Fibroblast of upper back skin (primary cell): ENCODE measurements around the gene KRTAP22-2.
A peak's percentile ranks its signal among the peaks of the same experiment; 100 is the strongest.

ENCODE experiments used
- DNase-seq: peaks from one replicate; pipeline ENCODE4 v3.0.0-alpha.2; 2013

Gene KRTAP22-2

DNA sequence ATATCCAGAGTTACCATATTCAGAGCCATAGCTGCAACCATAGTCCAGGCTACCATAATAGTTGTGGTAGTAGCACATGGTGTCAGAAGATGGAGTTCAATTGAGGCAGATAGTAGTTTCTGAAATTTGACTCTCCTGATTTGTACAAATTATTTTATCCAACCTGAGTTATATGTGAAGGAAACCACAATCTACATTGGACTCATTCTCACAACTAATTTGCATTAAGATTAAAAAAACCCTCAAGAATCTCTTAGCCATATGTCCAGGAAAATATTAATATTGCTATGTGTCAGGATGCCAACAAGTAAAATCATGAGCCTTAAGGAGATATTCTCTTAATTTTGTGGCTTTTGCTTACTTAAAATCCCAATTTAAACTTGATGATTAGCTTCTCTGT is at the start of gene KRTAP22-2:
KRTAP22-2 (minus strand) TSS at position 101 of the 400 bp plus-strand sequence.
- DNase-seq: no peak

GRCh38 chr21:30638686-30639085 is 48.5 kb upstream of the KRTAP22-2 start:
- no peak for DNase-seq

- no peak for DNase-seq
Observed at GRCh38 chr21:30634906-30635305, 44.7 kb upstream of the KRTAP22-2 start, which contains the start of gene KRTAP20-2. TSS of gene KRTAP20-2 (plus strand) at chr21:30635206. CDS start at chr21:30635264, 58 bp downstream.

- peak; percentile 22 for DNase-seq
Observed at GRCh38 chr21:30629200-30629599, 39.0 kb upstream of the KRTAP22-2 start.

GRCh38 chr21:30628109-30628508 is 37.9 kb upstream of the KRTAP22-2 start:
- DNase-seq: no peak

- no peak for DNase-seq
Observed at GRCh38 chr21:30625449-30626165, 35.4 kb upstream of the KRTAP22-2 start.

DNA sequence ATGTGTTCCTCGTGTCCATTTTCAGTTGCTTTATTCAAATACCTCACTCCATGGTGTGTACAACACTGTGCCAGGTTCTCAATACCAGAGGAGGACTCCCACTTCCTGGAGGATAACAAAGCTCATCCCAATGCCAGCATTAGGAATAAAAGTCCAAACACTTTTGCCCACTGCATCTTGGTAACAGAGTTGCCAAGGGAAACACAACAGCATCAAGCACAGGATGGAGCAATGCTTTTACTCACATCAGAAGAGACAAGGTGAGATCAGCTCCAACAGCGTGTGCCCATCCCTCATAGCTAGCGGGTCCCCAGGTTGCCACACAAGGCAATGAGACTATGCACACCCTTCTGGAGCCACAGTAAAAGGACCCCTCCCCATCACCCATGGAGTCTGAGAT is 33.2 kb upstream of the KRTAP22-2 start:
- no peak for DNase-seq

GRCh38 chr21:30620522-30620921 is 30.3 kb upstream of the KRTAP22-2 start, which contains the start of gene KRTAP20-4:
TSS of gene KRTAP20-4 (plus strand) at chr21:30620627.
- DNase-seq: no peak

GRCh38 chr21:30620080-30620479 is 29.9 kb upstream of the KRTAP22-2 start:
- no peak for DNase-seq

DNA sequence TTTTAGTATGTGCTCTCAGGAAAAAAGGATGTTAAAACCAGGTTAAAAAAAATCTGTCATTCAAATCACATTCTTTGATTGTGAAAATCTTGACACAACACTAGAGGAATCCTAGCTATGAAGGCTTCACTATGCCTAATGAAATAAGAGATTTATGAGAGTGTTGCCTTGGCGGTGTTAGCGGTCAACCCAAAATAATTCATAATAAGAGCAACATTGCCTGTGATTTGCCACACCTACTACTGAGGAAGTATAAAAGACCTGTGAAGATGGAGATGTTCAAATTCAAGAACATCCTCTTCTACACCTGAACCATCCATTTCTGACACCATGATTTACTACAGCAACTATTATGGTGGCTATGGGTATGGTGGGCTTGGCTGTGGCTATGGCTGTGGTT is 25.9 kb upstream of the KRTAP22-2 start, which contains the start of gene KRTAP20-1:
KRTAP20-1 (plus strand) TSS at position 301 of the 400 bp plus-strand sequence; CDS start at position 331, 30 bp downstream.
- no peak for DNase-seq

DNA sequence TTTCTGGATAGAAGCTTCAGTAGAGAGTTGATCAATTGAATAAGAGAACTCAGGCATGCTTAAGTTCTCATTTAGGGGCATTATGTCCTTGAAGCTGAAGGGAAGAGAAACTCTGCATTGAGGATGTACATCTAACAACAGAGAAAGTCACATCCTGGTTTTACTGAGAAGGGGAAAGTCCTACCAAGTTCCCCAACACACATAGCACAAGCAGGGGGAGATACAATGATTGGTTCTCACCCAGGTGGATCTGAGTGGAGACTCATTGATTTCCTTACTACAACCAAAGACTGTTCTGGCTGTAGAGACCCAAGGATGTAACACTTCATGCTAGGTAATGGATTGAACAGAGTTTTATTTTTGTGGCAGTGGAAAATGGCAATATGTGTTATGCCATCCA is 25.0 kb upstream of the KRTAP22-2 start:
- no peak for DNase-seq

DNA sequence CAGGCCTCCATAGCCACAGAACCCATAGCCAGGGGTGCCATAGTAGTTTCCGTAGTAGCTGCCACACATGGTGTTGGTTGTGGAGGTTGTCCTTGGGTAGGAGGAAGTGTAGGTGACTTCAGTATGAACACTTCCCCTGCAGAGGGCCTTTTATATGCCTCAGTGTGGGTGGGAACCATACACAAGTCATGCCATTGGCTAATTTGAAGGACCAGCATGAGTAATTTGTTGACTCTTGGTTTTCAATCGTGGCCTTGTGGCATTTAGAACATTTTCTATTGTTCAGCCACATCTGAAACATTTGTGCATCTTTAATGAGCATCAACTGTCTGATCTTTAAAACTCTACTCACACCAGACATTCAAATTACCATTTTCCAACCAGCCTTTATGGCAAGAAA is 23.6 kb upstream of the KRTAP22-2 start, which contains the start of gene KRTAP6-1:
KRTAP6-1 (minus strand) TSS at position 95 of the 400 bp plus-strand sequence; CDS start at position 69, 26 bp downstream.
- DNase-seq: no peak

GRCh38 chr21:30612132-30612531 is 21.9 kb upstream of the KRTAP22-2 start:
- DNase-seq: no peak

GRCh38 chr21:30605968-30606367 is 15.8 kb upstream of the KRTAP22-2 start:
- DNase-seq: no peak

- no peak for DNase-seq
Observed at GRCh38 chr21:30600787-30601186, 10.6 kb upstream of the KRTAP22-2 start, which contains the start of gene KRTAP22-1. TSS of gene KRTAP22-1 (plus strand) at chr21:30601087.

DNA sequence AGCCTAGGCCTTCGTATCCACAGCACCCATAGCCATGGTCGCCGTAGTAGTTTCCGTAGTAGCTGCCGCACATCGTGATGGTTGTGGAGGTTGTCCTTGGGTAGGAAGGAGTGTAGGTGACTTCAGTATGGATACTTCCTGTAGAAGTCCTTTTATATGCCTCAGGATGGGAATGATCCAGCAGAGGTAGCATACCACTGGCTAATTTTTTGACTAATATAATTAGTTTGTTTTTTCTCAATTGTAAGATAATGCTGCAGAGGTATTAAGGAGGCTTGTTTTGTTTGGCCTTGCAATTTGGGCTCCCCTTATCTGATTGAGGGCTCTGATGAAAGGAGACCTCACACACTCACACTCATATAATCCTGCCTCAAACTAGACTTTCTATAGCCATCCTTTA is 8.6 kb upstream of the KRTAP22-2 start, which contains the start of gene KRTAP6-2:
KRTAP6-2 (minus strand) TSS at position 101 of the 400 bp plus-strand sequence; CDS start at position 73, 28 bp downstream.
- no peak for DNase-seq

DNA sequence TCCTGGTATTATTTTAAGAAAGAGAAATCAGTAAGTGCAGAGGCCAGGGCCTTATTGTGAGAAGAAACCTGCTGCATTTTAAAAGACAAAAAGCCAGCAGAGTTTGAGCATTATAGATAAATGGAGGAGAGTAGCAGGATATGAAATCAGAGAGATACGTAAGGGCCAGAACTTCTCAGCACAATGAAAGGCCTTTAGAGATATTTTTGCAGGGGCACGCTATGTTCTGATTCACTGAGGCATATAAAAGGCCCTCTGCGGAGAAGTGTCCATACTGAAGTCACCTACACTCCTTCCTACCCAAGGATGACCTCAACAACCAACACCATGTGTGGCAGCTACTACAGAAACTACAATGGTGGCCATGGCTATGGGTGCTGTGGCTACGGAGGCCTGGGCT is 1.9 kb upstream of the KRTAP22-2 start, which contains the start of gene KRTAP6-3:
KRTAP6-3 (plus strand) TSS at position 301 of the 400 bp plus-strand sequence; CDS start at position 307, 6 bp downstream.
- no peak for DNase-seq

DNA sequence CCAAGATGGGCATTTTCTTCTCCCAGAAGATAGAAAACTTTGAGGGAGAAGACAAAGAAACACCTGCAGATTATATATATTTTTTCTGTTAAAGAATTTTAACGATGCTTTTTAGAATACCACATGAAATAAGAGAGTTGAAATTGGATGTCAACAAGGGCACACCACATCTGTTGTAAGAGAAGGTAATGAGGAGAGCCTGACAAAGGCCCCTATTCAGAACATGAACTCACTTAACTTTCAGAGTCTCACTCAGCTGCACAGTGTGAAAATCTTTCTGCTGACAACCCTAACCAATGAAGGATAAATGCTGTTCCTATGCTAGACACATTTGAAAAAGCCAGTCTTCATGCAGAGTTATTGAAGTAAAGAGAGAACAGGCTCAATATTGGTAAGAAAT is 7.3 kb downstream of the KRTAP22-2 start:
- DNase-seq: no peak

GRCh38 chr21:30580132-30580531 is 10.1 kb downstream of the KRTAP22-2 start:
- no peak for DNase-seq

- no peak for DNase-seq
Observed at GRCh38 chr21:30579346-30579745, 10.9 kb downstream of the KRTAP22-2 start.

DNA sequence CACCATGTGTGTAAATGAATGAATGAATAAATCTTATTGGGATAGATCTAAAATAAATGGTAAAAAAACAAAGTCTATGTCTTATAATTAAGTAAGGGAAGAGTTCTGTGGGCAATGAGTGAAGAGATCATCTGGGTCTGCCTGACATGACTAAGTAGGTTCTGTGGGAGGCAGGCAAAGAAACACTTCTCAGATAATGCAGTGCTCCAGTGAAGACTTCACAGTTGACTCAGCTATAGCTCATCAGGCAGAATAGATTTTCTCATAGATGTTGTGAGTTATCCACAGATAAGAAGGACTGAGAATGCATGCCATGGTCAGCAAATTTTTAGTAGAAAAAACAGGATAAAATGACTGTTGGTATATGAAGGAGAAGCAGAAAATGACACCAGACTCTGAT is 12.4 kb downstream of the KRTAP22-2 start:
- DNase-seq: no peak

DNA sequence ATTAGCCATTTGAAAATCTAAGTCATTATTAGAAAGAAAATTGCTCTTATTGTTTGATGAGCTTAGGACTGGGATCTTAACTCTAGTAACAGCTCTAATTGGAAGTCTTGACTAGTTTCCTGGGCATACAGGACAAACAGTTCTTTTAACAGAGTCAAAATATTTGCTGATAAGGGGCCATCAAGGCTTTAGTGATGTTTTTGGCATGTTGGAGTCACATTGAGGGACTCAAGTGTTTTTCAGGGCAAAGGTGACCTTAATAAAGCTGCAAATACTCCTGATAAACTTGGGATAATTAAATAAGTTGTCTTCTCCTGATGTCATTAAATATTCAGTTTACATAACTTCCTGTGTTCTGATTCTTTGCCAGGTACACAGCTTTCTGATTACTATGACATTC is 22.6 kb downstream of the KRTAP22-2 start:
- no peak for DNase-seq

DNA sequence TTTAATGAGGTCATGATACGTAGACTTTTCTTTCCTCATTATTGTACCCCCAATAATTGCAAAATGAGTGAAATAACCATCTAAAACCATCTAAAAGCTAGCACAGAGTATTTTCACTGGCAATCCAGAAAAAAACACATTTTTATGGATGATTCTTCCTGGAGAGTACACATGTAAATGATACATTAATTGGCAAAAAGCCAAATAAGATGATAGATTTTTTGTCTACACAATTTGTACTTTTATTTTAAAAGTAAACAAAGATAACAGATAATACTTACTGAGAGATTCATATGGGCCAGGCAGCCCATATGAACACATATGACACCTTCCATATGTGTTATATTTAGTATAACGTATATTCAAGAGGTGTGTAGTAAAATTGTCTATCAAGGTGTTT is 26.6 kb downstream of the KRTAP22-2 start:
- no peak for DNase-seq

DNA sequence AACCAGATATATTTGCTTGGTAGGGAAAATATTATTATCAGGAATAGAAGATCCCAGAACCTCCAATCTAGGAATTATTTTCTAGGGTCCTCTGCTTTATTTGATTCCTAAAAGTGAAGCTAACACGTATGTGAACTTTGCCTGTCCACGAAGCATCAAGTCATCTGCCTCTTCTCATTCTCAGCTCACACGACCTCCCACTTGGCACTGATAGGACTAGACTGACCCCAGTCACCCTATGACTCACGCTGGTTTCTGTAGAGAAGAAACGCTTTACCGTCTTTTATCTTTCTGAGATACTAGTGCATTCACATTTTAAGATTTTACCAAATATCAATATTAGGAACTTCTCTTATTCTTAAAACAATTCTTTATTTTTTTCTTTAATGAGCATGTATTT is 27.1 kb downstream of the KRTAP22-2 start:
- DNase-seq: no peak
